HepG2 (cell line): ENCODE measurements around the gene RPL22L1. TPM values are rescaled to one million over a fixed set of nuclear protein-coding genes. Genes with fewer than 3 reads are reported as not detected.

ENCODE experiments used
- DMAP1 ChIP-seq: IDR thresholded peaks from 2 replicates; pipeline ENCODE4 v1.6.1; 2016
- KLF16 ChIP-seq, 2 experiments: sonication (generic) in 1 of 2; formaldehyde crosslinking in 1 of 2; IDR thresholded peaks; 2 replicates each; pipeline versions ENCODE4 v1.6.1 to v1.8.0; 2016 to 2023; ENCODE audit warnings: missing genetic modification reagents in 2 of 2, missing compliant biosample characterization in 1 of 2
- PHF21A ChIP-seq: sonication (generic); formaldehyde crosslinking; IDR thresholded peaks from 2 replicates; pipeline ENCODE4 v1.5.0; 2020; ENCODE audit warnings: mild to moderate bottlenecking, missing genetic modification reagents
- RFXAP ChIP-seq: sonication (generic); formaldehyde crosslinking; IDR thresholded peaks from 2 replicates; pipeline ENCODE4 v1.4.0; 2020; ENCODE audit warnings: missing genetic modification reagents, borderline replicate concordance
- ZNF260 ChIP-seq: sonication (generic); formaldehyde crosslinking; IDR thresholded peaks from 2 replicates; pipeline ENCODE4 v1.4.0; 2020; ENCODE audit warnings: missing genetic modification reagents, low read depth, mild to moderate bottlenecking, borderline replicate concordance
- ZNF3 ChIP-seq: IDR thresholded peaks from 2 replicates; pipeline ENCODE4 v1.7.0; 2017; ENCODE audit warnings: inconsistent platforms
- ZNF660 ChIP-seq: sonication (generic); formaldehyde crosslinking; IDR thresholded peaks from 2 replicates; pipeline ENCODE4 v1.5.1; 2020; ENCODE audit warnings: mild to moderate bottlenecking, low read depth, missing genetic modification reagents, borderline replicate concordance
- ZNF709 ChIP-seq: sonication (generic); formaldehyde crosslinking; IDR thresholded peaks from 2 replicates; pipeline ENCODE4 v1.5.0; 2020; ENCODE audit warnings: mild to moderate bottlenecking, missing genetic modification reagents
- polyA plus RNA-seq, 8 experiments: library from polyadenylated mRNA; depleted of rRNA in 3 of 8; stranded (reverse) in 7 of 8; unstranded in 1 of 8; fragments of >200 nt; fragmentation: Illumina TruSeq in 4 of 8; extraction: Trizol in 4 of 8; gene quantifications; 2 replicates each; pipeline versions ENCODE4 v1.2.1 to v1.2.3, GENCODE V29; 2011 to 2016; ENCODE audit warnings: low read depth in 4 of 8, missing spikeins in 1 of 8, mixed read lengths in 1 of 8; ENCODE audit not compliant: insufficient read depth in 1 of 8
- total RNA-seq, 5 experiments: library from RNA; depleted of rRNA; stranded (reverse); fragments of >200 nt; fragmentation: Illumina TruSeq; extraction: Trizol; gene quantifications; 2 replicates each; pipeline ENCODE4 v1.2.3, GENCODE V29; 2016; ENCODE audit warnings: low read depth in 1 of 5
- TF ChIP-seq, protein P1 (sequence below): sonication (generic); formaldehyde crosslinking; IDR thresholded peaks from 2 replicates; pipeline ENCODE4 v1.4.0; 2020; ENCODE audit warnings: missing genetic modification reagents, mild to moderate bottlenecking, borderline replicate concordance
- TF ChIP-seq, protein P2 (sequence below): IDR thresholded peaks from 2 replicates; pipeline ENCODE4 v1.6.1; 2016
- TF ChIP-seq, protein P3 (sequence below): sonication (generic); formaldehyde crosslinking; conservative IDR thresholded peaks from 2 replicates; pipeline ENCODE4 v1.4.0; 2020; ENCODE audit warnings: missing genetic modification reagents

The RPL22L1 gene
- total and polyA plus RNA-seq, 2 of the 13 experiments (the other 11 are each of a cell fraction or from before 2014, with no cell fraction given): 42.7 to 152 TPM

DNA sequence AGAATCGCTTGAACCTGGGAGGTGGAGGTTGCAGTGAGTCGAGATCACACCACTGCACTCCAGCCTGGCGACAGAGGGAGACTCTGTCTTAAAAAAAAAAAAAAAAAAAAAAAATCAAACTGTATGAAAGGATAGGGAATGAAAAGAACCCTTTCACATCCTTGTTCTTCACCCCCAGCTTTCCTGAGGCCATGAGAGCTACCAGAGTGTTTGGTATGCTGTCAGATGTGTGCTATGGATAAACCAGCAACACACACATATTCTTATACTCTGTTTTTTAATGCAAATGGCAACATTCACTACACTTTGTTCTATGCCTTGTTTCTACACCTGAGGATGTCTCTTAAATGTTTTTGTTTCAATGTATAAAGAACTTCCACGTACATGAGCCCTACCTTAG lies 33.5 kb downstream of the RPL22L1 start (continued):
- TF ChIP-seq, protein P1, sequence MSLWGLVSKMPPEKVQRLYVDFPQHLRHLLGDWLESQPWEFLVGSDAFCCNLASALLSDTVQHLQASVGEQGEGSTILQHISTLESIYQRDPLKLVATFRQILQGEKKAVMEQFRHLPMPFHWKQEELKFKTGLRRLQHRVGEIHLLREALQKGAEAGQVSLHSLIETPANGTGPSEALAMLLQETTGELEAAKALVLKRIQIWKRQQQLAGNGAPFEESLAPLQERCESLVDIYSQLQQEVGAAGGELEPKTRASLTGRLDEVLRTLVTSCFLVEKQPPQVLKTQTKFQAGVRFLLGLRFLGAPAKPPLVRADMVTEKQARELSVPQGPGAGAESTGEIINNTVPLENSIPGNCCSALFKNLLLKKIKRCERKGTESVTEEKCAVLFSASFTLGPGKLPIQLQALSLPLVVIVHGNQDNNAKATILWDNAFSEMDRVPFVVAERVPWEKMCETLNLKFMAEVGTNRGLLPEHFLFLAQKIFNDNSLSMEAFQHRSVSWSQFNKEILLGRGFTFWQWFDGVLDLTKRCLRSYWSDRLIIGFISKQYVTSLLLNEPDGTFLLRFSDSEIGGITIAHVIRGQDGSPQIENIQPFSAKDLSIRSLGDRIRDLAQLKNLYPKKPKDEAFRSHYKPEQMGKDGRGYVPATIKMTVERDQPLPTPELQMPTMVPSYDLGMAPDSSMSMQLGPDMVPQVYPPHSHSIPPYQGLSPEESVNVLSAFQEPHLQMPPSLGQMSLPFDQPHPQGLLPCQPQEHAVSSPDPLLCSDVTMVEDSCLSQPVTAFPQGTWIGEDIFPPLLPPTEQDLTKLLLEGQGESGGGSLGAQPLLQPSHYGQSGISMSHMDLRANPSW: no peak
- TF ChIP-seq ZNF260 (CRISPR knock-in tag): no peak
- TF ChIP-seq ZNF3: no peak
- TF ChIP-seq, protein P2, sequence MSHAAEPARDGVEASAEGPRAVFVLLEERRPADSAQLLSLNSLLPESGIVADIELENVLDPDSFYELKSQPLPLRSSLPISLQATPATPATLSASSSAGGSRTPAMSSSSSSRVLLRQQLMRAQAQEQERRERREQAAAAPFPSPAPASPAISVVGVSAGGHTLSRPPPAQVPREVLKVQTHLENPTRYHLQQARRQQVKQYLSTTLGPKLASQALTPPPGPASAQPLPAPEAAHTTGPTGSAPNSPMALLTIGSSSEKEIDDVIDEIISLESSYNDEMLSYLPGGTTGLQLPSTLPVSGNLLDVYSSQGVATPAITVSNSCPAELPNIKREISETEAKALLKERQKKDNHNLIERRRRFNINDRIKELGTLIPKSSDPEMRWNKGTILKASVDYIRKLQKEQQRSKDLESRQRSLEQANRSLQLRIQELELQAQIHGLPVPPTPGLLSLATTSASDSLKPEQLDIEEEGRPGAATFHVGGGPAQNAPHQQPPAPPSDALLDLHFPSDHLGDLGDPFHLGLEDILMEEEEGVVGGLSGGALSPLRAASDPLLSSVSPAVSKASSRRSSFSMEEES (CRISPR knock-in tag): no peak
- no peak for TF ChIP-seq RFXAP
- TF ChIP-seq PHF21A (CRISPR knock-in tag): no peak
- TF ChIP-seq ZNF660 (CRISPR knock-in tag): no peak
- TF ChIP-seq, protein P3, sequence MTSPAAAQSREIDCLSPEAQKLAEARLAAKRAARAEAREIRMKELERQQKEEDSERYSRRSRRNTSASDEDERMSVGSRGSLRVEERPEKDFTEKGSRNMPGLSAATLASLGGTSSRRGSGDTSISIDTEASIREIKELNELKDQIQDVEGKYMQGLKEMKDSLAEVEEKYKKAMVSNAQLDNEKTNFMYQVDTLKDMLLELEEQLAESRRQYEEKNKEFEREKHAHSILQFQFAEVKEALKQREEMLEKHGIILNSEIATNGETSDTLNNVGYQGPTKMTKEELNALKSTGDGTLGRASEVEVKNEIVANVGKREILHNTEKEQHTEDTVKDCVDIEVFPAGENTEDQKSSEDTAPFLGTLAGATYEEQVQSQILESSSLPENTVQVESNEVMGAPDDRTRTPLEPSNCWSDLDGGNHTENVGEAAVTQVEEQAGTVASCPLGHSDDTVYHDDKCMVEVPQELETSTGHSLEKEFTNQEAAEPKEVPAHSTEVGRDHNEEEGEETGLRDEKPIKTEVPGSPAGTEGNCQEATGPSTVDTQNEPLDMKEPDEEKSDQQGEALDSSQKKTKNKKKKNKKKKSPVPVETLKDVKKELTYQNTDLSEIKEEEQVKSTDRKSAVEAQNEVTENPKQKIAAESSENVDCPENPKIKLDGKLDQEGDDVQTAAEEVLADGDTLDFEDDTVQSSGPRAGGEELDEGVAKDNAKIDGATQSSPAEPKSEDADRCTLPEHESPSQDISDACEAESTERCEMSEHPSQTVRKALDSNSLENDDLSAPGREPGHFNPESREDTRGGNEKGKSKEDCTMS (CRISPR knock-in tag): no peak
- TF ChIP-seq ZNF709 (CRISPR knock-in tag): no peak
- TF ChIP-seq KLF16 (CRISPR knock-in tag; IDR thresholded peaks at IDR 0.05): no peak
- TF ChIP-seq DMAP1 (CRISPR knock-in tag): no peak
